WI38 (cell line): ENCODE results near the gene MAPK11.

Source experiments
- H3K4me3 ChIP-seq: 2 replicates; pipeline ENCODE4 v1.5.1; 2011; ENCODE audit warnings: low read depth, mild to moderate bottlenecking, control low read depth, low read length
- CTCF ChIP-seq: IDR thresholded peaks from 2 replicates; pipeline ENCODE4 v1.5.1; 2012; ENCODE audit warnings: low read depth, mild to moderate bottlenecking, control low read depth, low read length

Gene MAPK11

DNA sequence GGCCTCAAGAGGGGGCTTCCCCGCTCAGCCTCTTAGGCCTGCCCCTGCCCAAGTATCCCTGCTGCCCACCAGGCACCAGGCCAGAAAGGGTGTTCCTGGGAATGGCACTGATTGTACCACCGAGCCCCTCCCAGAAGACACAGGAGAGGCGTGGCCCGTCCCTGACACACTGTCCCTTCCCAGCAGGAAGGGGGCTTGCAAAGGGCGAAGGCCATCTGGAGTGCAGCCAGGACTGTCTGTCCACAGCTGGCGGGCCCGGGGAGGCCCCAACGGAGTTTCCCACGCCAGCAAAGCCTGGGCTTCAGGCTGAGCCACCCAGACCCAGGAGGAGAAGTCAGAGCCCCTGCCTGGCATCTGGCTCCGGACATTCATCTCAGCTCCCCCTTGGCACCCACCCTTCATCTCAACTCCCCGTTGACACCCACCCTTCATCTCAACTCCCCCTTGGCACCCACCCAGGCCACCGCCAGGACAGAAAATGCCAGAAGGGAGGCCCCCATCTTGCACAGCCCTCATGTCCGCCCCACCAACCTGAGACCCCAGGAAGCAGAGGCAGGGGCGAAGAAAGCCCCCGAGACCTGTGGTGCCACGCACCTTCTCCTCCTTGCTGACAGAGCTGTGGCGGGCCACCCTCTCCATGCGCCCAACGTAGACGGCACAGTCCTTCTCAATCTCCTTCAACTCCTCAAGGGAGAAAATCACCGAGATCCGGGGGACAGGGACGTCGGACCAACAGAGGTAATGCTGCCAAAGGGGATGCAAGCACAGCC, 44.8 kb downstream of the MAPK11 start:
- no peak for TF ChIP-seq CTCF
- no peak overlapping the region for H3K4me3 ChIP-seq

- no peak overlapping the region for H3K4me3 ChIP-seq
- no peak for TF ChIP-seq CTCF
These were observed 46.1 kb downstream of the MAPK11 start for GRCh38 chr22:50224071-50224470.

DNA sequence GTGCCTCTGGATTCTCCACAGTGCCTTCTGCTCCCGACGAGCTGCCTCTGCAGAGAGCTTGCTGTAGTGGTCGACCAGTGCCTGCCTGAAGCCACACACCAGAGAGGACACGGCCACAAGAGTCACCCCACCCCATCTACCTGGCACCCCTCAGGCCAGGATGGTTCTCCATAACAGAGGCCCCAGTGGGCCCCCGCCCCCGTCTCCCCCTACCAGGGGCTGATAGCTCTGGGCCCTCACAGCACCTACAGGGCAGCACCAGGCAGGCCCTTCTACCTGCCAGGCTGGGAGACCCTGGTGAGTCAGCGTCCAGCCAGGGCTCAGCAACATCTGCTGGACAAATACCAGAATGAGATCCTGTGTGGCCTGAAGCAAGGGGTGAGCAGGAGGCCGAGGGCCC, 47.7 kb downstream of the MAPK11 start:
- H3K4me3 ChIP-seq = no peak overlapping the region
- no peak for TF ChIP-seq CTCF

GRCh38 chr22:50221410-50222300, 48.5 kb downstream of the MAPK11 start:
- no peak overlapping the region for H3K4me3 ChIP-seq
- no peak for TF ChIP-seq CTCF

- TF ChIP-seq CTCF = no peak
- H3K4me3 ChIP-seq = no peak overlapping the region
These were observed 49.4 kb downstream of the MAPK11 start for GRCh38 chr22:50220603-50221409.

DNA sequence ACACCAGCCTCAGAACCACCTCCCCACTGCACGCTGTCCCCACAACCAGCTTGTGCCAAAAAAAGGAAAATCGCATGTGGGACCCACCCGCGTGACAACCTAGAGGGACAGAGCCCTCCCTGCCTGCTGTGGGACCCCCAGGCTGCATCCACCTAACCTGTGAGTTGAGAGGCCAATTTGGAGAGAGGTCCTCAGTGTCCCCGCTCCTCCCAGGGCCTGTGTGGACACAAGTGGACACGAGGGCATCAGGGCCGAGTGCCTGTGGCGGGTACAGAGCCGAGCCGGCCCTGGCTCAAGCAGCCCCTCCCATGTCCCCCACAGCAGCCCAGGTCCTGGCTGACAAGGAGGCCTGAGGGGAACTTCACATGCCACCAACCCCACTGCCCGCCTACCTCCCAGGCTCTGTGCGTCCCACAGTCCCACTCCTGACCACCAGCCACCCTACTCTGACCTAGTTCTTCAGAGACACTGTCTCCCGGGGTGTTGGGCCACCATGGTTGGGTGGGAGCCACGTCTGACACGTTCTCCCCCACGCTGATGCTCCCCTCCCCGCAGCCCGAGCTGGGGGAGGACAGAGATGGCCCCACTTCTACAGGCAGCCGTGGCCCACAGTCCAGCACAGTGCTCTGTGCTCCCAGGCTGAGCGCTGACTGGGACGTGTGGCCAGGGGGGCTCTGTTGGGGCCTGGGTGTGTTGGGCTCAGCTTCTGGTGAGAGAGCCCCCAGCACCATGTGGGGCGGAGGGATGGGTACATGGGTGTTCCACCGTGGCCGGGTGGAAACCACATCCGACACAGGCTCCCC, 50.2 kb downstream of the MAPK11 start:
- no peak overlapping the region for H3K4me3 ChIP-seq
- TF ChIP-seq CTCF = no peak
